GM12878 (cell line): ENCODE results near the gene MYOC. TPM values are rescaled to one million over a fixed set of nuclear protein-coding genes. Genes with fewer than 3 reads are reported as not detected.

Source experiments
- CEBPB ChIP-seq, 2 experiments: fragments of 150-350 bp in 1 of 2; IDR thresholded peaks; 2 replicates each; pipeline ENCODE4 v1.6.1; 2012 to 2014; ENCODE audit warnings: low read depth in 2 of 2, low read length in 2 of 2, borderline replicate concordance in 1 of 2, inconsistent platforms in 1 of 2
- CHD1 ChIP-seq: IDR thresholded peaks from 2 replicates; pipeline ENCODE4 v1.6.1; 2012; ENCODE audit warnings: low read depth, low read length, improper control_type of control experiment
- KAT2A ChIP-seq: conservative IDR thresholded peaks from 2 replicates; pipeline ENCODE4 v1.6.1; 2011; ENCODE audit warnings: low read depth, low read length; ENCODE audit not compliant: control insufficient read depth
- KLF5 ChIP-seq: fragments of 450-650 bp; IDR thresholded peaks from 2 replicates; pipeline ENCODE4 v1.6.1; 2014; ENCODE audit warnings: mild to moderate bottlenecking; ENCODE audit not compliant: partially characterized antibody
- MYC ChIP-seq: IDR thresholded peaks from 2 replicates; pipeline ENCODE4 v1.6.1; 2011; ENCODE audit warnings: mild to moderate bottlenecking, low read length, moderate library complexity, inconsistent platforms; ENCODE audit not compliant: insufficient read depth, insufficient replicate concordance, insufficient read length, severe bottlenecking
- STAT1 ChIP-seq: fragments of 450-650 bp; conservative IDR thresholded peaks from 2 replicates; pipeline ENCODE4 v1.6.1; 2014; ENCODE audit warnings: antibody characterized with exemption, mild to moderate bottlenecking
- TARDBP ChIP-seq: IDR thresholded peaks from 2 replicates; pipeline ENCODE4 v1.6.1; 2016; ENCODE audit warnings: borderline replicate concordance
- ZNF622 ChIP-seq: fragments of 450-650 bp; IDR thresholded peaks from 2 replicates; pipeline ENCODE4 v1.6.1; 2017; ENCODE audit warnings: mild to moderate bottlenecking, inconsistent platforms
- polyA plus RNA-seq, 11 experiments: library from polyadenylated mRNA; depleted of rRNA in 4 of 11; unstranded in 6 of 11; stranded (reverse) in 5 of 11; fragments of >200 nt; fragmentation: Nextera tagmentation in 4 of 11; fragmentation: Illumina TruSeq in 1 of 11; extraction: Ambion mirVana in 4 of 11; extraction: Trizol in 1 of 11; gene quantifications; 1 replicate in 1 of 11; 2 replicates in 10 of 11; pipeline versions ENCODE4 v1.2.1 to v1.2.3, GENCODE V29; 2011 to 2016; ENCODE audit warnings: inconsistent platforms in 2 of 11, missing spikeins in 2 of 11, low read depth in 1 of 11
- total RNA-seq, 4 experiments: library from RNA; depleted of rRNA in 3 of 4; stranded (reverse); fragments of >200 nt in 3 of 4; fragmentation: Illumina TruSeq in 1 of 4; extraction: Trizol in 1 of 4; gene quantifications; 2 replicates each; pipeline versions ENCODE4 v1.2.1 to v1.2.3, GENCODE V29; 2013 to 2021
- TF ChIP-seq, protein P1 (sequence below): fragments of 450-650 bp; formaldehyde crosslinking; IDR thresholded peaks from 2 replicates; pipeline ENCODE4 v1.5.0; 2022; ENCODE audit warnings: mild to moderate bottlenecking, missing genetic modification characterization
- TF ChIP-seq, protein P2 (sequence below): IDR thresholded peaks from 2 replicates; pipeline ENCODE4 v1.6.1; 2011; ENCODE audit warnings: low read depth, mild to moderate bottlenecking, low read length, moderate library complexity, borderline replicate concordance; ENCODE audit errors: extremely low read depth

The MYOC gene
- total and polyA plus RNA-seq, 10 of the 15 experiments (the other 5 are each of a cell fraction or from before 2014, with no cell fraction given) = not detected

DNA sequence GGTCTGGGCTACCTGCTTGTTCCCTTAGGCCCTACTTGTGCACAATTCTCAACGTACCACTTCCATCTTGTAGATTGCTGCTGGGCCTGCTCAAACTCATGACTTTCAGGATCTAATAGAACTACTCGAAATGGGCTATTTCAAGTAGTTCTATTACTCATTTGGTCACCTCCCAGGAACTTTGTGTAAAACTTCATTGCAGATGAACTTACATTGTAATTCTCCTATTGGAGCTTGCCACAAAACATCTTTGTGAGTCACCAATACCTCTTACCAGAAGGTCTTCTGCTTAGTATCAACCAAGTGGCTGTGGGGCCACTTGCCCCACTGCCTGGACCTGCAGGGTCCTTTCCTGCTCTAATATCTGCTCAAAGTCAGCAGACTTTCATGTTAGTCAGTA is 41.2 kb downstream of the MYOC start (continued):
- TF ChIP-seq MYC (no peak), KLF5 (no peak), TARDBP (no peak), CEBPB (IDR thresholded peaks at IDR 0.05; ENCODE audit: borderline replicate concordance in 1 of 2, low read depth in 2 of 2, low read length in 2 of 2) (no peak), CHD1 (no peak), KAT2A (no peak), ZNF622 (no peak), STAT1 (no peak)
- TF ChIP-seq, protein P1, sequence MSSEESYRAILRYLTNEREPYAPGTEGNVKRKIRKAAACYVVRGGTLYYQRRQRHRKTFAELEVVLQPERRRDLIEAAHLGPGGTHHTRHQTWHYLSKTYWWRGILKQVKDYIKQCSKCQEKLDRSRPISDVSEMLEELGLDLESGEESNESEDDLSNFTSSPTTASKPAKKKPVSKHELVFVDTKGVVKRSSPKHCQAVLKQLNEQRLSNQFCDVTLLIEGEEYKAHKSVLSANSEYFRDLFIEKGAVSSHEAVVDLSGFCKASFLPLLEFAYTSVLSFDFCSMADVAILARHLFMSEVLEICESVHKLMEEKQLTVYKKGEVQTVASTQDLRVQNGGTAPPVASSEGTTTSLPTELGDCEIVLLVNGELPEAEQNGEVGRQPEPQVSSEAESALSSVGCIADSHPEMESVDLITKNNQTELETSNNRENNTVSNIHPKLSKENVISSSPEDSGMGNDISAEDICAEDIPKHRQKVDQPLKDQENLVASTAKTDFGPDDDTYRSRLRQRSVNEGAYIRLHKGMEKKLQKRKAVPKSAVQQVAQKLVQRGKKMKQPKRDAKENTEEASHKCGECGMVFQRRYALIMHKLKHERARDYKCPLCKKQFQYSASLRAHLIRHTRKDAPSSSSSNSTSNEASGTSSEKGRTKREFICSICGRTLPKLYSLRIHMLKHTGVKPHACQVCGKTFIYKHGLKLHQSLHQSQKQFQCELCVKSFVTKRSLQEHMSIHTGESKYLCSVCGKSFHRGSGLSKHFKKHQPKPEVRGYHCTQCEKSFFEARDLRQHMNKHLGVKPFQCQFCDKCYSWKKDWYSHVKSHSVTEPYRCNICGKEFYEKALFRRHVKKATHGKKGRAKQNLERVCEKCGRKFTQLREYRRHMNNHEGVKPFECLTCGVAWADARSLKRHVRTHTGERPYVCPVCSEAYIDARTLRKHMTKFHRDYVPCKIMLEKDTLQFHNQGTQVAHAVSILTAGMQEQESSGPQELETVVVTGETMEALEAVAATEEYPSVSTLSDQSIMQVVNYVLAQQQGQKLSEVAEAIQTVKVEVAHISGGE = no peak
- TF ChIP-seq, protein P2, sequence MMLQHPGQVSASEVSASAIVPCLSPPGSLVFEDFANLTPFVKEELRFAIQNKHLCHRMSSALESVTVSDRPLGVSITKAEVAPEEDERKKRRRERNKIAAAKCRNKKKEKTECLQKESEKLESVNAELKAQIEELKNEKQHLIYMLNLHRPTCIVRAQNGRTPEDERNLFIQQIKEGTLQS = no peak
- TF ChIP-seq, all 136 proteins: peak for 0
